Hematopoietic multipotent progenitor cell treated with erythropoietin and hydrocortisone succinate and interleukin-3 and kit ligand, for 6 days (in vitro differentiated cells): ENCODE data around the gene DNASE1L2.
A peak's percentile ranks its signal among the peaks of the same experiment; 100 is the strongest.
"Not testable (repeated sequence)": the region's sequence is repeated elsewhere in the genome, so short reads cannot be mapped to it uniquely, and the experiment has no call there.

Experiments
- DNase-seq: peaks from one replicate; pipeline ENCODE4 v3.0.0-alpha.2; 2015

The DNASE1L2 gene

DNA sequence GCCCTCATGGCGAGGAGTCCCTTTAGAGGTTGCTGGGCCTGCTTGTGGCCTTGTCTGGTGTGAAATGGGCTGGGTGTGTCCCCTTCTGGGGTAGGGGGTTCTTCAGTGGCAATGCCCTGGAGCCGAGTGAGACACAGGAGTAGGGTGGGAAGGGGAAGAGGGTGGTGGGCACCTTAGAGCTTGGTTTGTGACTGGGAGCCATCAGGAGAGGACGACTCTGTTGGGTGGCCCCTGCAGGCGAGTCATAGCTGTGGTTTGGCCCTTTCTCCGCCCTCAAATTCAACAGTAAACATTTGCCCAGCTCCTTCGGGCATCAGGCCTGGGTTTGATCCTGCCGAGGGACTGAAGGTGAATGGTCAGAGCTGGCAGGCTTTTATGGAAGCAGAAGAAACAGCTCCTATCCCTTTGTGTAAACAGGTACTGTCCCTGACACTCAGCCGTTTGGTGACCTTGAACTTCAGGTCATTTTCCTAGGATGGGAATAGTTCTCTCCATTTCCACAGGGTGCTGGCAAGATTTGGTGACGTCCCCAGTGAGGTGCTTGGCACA is 9.9 kb upstream of the DNASE1L2 start:
- peak; percentile 51 for DNase-seq

DNA sequence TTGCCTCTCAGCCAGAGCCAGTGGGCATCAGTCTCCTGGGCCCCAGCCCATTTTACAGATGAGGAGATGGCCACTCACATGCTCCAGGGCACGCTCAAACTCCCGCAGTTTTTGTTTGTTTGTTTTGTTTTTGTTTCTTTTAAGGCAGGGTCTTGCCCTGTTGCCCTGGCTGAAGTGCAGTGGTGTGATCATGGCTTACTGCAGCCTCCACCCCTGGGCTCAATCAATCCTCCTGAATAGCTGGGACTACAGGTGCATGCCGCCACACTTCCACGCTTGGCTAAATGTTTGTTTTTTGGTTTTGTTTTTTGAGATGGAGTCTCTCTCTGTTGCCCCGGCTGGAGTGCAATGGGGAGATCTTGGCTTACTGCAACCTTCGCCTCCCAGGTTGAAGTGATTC is 9.3 kb upstream of the DNASE1L2 start:
- DNase-seq, result no peak

DNA sequence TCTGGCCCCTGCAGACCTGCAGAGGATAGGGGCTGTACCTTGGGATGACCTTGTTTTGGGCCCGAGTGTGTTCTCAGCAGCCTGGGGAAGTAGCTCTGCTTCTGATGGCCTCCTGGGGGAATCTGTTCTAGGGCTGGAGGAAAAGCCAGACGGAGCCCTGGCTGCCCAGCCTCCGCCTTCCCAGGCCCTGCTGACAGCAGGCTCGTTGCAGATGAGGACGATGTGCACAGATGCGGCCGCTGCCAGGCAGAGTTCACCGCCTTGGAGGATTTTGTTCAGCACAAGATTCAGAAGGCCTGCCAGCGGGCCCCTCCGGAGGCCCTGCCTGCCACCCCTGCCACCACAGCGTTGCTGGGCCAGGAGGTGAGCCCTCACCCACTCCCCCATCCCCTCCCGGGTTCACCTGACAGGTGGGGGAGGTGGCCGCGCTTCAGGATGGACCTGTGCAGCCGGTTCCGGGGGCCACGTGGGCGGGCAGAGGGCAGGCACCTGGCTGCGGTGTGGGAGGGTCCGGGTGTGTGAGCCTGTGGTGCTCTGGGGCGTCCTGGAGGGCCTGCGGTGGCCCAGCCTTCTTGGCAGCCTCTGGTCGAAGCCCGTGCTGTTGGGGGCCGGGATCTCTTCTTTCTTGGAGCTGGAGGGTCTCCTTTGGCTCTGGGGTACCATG is 8.0 kb upstream of the DNASE1L2 start:
- DNase-seq, result no peak

DNA sequence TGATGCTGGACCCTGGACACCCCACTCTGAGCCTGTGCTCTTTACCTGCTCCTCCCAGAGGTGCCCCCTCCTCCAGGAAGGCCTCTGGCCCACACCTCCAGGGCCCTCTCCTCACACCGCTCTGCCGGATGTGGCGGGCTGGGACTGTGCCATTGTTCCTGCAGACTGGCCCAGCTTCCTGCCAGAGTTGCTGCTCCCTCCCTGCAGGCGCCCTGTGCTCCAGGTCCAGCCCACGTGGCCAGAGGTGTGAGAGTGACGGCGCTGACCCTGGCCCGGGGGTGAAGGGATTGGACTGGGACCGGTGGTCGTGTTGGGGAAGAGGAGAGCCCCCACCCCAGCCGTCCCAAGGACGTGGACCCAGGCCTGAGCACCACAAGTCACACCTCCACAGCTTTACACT is 7.2 kb upstream of the DNASE1L2 start:
- DNase-seq, result no peak

DNA sequence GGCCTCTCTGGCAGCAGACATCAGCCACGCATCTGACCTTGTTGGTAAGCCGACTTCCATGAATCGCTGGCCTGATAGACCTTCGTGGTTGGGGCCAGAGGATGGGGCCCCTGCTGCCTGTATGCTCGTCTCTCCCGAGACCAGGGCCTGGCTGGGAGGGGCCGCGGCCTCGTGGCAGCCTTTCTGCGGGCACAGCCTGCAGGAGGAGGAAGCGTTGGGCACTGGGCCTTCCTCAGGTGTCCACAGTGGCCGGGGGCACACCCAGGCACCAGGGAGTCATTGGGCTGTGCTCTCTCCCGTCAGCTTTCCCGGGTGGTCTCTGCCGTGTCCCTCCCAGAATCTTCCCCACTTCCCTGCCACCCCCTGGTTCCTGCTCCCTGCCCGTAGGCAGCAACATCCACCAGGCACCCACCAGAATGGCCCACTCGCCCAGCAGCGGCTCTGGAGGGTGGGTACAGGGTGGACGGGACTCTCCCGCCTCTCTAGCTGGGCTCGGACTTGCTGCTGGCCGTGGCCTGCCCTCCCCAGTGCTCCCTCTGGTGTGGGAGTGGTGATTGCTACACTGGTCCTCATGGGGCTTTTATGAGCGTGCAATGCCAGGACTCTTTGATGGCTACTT is 6.5 kb upstream of the DNASE1L2 start:
- DNase-seq, result no peak

DNA sequence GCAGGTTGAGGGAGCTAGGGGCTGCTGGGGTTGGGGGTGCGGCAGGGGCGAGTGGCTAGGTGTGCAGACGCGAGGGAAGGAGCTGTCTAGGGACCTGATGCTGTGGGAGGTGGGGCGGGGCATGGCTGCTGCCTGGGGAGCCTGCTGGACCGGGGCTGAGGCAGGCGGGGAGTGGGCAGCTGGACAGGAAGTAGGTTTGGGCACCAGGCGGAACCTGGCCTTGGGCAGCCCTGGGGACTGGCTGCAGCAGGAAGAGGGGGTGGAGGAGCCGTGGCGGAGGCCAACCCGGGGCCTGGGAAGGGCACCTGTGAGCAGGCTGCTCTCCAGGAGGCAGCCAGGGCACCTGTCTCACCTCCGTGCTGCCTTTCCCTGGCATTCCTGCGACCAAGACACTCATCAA is 5.9 kb upstream of the DNASE1L2 start:
- no peak for DNase-seq

DNA sequence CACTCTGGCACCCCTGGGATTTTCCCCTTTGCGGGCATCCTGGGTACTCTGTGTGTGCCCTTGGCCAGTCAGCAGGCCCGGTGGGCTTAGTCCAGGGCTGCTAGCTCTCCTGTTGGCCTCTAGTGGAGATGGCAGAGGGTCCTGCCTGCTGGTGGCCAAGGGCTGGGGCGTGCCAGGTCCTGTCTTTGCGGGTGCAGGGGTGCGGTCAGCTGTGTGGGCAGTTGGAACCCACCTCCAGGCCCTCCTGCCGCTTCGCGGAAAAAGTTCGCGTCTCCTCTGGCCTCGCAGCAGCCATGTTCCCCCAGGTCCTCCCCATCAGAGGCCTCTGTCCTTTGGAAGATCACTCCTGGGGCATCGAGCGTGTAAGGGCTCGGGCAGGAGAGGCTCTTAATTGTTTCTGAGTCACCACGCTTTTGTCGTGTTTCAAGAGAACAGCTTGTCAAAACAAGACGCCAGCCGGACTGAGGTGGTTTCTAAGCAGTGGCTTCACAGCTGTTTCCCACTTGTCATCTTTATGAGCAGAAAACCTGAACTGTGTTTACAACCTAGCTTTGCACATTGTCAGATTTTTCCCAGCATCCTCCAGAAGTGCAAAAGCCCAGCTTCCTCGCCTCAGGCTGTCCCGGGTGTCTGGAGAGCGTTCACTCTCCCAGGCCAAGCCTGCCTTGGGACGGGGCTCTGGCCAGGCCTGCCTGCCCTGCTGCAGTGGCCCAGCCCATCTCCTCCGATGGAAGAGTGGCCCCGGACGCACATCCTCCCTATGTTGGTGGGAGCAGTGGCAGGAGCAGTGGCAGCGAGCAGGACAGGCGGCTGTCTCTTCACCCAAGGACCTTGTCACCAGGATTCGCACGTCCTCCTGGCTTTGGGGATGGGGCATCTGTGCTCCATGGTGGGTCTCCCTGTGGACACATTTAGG is 5.0 kb upstream of the DNASE1L2 start:
- no peak for DNase-seq

DNA sequence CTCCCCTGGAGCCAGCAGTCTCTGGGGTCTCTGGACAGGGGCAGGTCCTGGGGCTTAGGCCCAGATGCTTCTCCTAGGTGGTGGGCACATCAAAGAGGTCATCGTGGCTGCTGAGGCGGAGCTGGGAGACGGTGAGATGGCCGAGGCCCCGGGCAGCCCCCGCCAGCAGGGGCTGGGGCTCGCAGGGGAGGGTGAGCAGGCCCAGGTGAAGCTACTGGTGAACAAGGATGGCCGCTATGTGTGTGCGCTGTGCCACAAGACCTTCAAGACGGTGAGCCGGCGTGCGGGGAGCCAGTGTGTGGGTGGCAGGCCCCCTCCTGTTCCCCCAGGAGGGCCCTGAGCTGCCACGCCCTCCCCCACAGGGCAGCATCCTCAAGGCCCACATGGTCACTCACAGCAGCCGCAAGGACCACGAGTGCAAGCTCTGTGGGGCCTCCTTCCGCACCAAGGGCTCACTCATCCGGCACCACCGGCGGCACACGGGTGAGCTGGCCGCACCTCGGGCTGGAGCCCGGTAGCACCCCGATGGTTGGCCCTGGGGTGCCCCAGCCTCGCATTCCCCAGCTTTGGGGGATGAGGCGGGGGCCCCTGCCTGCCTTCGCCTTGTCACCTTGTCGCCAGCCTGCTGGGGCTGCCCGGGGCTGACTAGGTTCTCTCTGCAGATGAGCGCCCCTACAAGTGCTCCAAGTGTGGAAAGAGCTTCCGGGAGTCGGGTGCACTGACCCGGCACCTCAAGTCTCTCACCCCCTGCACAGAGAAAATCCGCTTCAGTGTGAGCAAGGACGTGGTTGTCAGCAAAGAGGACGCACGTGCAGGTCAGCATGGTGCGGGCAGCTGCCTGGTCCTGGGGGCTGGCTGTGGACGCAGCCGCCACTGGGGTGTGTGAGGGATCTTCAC is 3.9 kb upstream of the DNASE1L2 start:
- DNase-seq, result no peak

DNA sequence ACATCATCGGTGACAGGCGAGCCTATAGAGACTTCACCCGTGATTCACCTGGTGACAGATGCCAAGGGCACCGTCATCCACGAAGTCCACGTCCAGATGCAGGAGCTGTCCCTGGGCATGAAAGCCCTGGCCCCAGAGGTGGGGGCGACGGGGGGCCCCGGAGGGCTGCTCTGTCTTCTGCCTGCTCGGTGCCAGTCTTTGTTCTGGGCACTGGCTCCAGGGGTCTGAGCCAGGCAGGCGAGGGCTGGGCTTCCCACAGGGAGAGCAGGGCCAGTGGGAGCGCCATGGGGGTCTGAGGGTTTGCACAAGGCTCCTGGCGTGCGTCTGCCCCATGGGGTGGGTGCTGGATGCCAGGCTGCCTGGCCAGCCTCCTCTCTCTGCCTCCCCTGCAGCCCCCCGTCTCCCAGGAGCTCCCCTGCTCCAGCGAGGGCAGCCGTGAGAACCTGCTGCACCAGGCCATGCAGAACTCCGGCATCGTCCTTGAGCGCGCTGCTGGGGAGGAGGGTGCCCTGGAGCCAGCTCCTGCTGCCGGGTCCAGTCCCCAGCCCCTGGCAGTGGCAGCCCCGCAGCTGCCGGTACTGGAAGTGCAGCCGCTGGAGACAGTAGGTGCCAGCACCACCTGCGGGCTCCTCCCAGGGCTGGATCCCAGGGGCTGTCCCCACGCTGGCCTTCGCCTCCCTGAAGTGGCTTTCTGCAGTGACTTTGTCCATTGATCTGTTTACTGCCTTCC is 3.0 kb upstream of the DNASE1L2 start:
- DNase-seq, result no peak

DNA sequence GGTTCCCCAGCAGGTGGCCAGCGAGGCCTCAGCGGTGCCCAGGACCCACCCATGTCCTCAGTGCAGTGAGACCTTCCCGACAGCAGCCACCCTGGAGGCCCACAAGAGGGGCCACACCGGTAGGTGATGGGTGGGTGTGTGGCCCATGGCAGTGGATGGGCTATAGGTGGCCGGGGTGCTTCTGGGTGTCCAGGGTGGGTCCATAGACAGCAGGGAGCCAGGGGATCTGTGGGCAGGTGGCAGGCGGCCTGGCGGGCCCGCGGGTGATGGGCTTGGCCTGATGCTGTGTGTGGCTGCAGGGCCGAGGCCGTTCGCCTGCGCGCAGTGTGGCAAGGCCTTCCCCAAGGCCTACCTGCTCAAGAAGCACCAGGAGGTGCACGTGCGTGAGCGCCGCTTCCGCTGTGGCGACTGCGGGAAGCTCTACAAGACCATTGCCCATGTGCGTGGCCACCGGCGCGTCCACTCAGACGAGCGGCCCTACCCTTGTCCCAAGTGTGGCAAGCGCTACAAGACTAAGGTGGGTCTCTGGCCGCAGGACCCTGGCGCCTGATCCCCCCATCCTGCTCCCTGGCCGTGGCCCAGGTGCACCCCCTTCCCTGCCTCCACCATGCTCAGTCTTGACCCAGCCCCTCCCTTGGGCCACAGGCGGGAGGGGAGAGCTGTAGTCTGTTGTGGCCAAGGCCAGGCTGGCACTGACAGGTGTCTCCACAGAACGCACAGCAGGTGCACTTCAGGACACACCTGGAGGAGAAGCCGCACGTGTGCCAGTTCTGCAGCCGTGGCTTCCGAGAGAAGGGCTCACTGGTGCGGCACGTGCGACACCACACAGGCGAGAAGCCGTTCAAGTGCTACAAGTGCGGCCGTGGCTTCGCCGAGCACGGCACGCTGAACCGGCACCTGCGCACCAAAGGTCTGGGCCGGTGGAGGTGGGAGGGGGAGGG is 2.1 kb upstream of the DNASE1L2 start:
- DNase-seq, result no peak

DNA sequence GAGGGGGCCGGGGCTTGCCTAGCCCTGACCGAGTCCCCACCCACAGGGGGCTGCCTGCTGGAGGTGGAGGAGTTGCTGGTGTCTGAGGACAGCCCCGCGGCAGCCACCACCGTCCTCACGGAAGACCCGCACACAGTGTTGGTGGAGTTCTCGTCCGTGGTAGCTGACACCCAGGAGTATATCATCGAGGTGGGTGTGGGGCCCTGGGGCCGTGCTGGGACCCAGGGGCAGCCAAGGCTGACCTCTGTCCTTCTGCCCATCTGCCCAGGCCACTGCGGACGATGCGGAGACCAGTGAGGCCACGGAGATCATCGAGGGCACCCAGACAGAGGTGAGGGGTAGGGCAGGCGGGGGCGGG is 1.5 kb upstream of the DNASE1L2 start:
- no peak for DNase-seq

DNA sequence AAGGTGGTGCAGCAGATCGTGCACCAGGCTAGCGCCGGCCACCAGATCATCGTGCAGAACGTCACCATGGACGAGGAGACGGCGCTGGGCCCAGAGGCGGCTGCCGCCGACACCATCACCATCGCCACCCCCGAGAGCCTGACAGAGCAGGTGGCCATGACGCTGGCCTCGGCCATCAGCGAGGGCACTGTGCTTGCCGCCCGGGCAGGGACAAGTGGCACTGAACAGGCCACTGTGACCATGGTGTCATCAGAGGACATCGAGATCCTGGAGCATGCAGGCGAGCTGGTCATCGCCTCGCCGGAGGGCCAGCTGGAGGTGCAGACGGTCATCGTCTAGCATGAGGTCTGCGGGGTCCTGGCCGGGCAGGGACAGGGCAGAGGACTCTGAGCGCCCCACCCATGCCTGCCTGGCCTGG is 1.0 kb upstream of the DNASE1L2 start:
- no peak for DNase-seq

DNA sequence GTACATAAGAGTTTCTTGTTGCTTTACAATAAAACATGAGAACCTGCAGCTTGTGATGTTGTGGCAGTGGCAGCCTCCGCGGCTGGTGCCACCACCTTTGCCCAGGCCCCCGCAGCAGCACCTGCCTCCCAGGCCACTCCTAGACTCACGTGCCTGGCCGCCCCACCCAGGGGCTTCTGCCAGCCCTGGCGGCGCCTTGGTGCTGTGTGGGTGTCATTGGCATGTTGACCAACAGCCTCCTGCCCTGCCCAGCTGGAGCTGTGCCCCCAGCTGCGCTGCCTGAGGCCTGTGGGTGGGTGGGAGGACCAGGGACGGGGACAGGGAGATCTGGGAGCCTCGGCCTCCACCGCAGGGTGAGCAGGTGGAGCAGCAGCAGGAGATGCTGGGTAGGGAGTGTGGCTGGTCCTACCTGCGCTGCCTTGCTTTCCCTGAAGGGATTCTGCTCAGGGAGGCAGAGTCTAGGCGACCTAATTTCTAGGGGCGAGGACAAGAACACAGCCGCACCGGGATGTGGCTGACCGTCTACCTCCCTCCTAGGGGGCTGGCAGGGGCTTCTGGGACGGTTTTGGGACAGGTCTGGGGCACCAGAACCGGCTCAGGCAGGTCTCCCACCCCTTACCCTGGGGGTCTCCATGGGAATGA is 428 bp upstream of the DNASE1L2 start:
- DNase-seq, result no peak

DNA sequence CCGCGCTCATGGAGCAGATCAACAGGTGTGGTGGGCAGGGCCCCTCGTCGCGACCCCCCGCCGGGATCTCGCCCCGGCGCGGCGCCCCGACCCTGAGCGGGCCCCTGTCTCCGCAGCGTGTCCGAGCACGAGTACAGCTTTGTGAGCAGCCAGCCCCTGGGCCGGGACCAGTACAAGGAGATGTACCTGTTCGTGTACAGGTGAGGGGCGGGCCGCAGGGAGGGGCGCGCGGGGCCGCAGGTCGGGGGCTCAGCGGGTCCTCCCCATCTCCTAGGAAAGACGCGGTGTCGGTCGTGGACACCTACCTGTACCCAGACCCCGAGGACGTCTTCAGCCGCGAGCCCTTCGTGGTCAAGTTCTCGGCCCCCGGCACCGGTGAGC is 848 bp downstream of the DNASE1L2 start:
- DNase-seq, result no peak

DNA sequence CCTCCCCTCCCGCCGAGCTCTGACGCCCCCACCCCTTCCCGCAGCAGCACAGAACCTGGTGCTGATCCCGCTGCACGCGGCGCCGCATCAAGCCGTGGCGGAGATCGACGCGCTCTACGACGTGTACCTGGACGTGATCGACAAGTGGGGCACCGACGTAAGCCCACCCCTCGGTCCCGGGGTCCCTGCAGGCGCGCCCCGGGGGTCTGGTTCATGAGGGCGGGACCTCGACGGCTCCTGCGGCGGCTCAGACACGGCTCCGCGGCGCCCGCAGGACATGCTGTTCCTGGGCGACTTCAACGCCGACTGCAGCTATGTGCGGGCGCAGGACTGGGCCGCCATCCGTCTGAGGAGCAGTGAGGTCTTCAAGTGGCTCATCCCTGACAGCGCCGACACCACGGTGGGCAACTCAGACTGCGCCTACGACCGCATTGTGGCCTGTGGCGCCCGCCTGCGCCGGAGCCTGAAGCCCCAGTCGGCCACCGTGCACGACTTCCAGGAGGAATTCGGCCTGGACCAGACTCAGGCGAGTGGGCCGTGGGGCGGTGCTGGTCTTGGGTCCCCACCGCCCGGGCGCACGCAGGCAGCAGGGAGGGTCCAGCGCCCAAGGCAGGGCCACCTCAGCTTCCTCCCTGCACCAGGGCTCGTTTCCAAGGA is 1.4 kb downstream of the DNASE1L2 start:
- peak; percentile 24 for DNase-seq

DNA sequence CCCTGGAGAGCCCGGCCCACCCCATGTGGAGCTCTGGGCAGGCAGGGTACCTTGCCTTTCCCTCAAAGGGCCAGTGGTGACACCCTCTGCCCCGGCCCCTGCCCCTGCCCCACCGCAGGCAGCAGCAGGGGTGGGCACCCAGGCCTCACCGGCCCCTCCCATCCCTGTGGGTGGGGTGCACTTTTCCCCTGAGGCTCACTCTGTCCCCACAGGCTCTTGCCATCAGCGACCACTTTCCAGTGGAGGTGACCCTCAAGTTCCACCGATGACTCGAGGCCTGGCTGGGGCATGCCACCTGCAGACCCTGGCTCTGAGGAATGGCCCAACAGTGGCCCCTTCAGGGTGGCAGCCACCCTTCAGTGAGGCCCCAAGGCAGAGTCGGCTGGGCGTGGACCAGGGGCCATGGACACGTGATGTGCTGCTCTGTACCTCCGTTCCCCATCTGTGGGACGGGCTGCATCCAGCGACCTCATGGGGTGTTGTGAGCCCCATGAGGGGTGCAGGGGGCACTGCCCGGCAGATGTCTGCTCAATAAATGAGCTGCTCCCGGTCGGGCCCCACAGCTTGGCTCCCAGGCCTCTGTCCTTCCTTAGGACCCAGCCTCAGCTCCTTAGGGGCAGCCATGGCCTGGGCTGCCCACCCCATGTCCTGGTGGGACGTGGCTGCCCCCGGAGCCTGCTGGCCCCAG is 2.0 kb downstream of the DNASE1L2 start:
- DNase-seq, result peak; percentile 29

DNA sequence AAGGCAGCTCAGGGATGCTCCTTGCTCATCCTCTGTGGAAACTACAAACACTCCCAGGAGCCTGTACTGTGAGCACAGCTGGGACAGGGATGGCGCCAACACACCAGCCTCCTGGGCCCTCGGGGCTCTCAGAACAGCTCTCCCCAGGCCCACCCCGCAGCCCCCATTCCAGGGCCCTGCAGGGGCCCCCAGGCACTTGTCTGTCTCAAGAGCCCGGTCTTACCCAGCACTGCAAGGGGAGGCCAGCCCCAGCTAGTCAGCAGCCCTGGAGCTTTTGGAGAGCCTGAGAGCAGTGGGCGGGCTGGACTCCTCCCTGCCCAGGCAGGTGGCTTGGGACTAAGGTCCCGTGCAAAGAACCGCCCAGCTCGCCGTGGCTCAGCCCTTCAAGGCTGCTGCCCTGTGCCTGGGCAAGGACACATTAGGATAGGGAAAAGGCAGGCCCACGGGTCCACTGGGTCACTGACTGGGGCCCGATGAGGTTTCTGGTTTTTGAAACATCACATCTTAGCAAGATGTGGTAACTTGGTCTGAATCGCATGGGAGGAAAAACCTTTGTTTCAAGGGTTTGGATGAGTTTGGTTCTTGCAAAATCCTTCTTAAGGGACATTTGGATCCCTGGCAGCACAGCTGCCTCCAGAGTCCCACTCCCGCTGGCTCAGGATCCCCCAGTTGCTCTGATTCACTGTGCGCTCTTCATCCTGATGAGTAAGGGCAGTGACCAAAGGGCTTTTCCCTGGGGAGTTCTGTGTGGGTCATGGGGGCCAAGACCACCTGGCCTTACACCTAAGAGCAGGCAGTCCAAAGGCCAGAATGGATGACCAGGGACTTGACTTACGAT is 2.8 kb downstream of the DNASE1L2 start:
- DNase-seq, result peak; percentile 22

DNA sequence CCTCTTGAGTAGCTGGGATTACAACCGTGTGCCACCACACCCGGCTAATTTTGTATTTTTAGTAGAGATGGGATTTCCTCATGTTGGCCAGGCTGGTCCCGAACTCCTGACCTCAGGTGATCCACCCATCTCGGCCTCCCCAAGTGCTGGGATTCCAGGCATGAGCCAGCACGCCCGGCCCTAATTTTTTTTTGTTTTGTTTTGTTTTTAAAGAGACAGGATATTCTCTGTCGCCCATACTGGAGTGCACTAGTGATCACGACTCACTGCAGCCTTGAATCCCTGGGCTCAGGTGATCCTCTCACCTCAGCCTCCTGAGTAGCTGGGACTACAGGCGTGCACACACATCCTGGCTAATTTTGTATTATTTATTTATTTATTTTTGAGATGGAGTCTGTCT is 4.1 kb downstream of the DNASE1L2 start:
- DNase-seq, result not testable (repeated sequence)
